Activated T-cell treated with anti-CD3 and anti-CD28 coated beads for 48 hours (primary cell): Measurements from ENCODE around the gene AFAP1.

Experiments
- DNase-seq: peaks from one replicate; pipeline ENCODE4 v3.0.0-alpha.2; 2020; ENCODE audit warnings: low read depth

AFAP1 gene

GRCh38 chr4:7892212-7893019 is 47.2 kb downstream of the AFAP1 start:
- DNase-seq, result no peak

GRCh38 chr4:7890635-7891393 is 48.8 kb downstream of the AFAP1 start:
- DNase-seq, result no peak

GRCh38 chr4:7887436-7887835 is 52.2 kb downstream of the AFAP1 start:
- no peak for DNase-seq

GRCh38 chr4:7886007-7886973 is 53.4 kb downstream of the AFAP1 start:
- no peak for DNase-seq

GRCh38 chr4:7885216-7886006 is 54.2 kb downstream of the AFAP1 start:
- DNase-seq, result no peak

- no peak for DNase-seq
Measured at GRCh38 chr4:7880683-7881082, 59.0 kb downstream of the AFAP1 start.

GRCh38 chr4:7879127-7879526 is 60.5 kb downstream of the AFAP1 start:
- no peak for DNase-seq

- no peak for DNase-seq
Measured at GRCh38 chr4:7878323-7878722, 61.3 kb downstream of the AFAP1 start.

GRCh38 chr4:7877176-7877575 is 62.5 kb downstream of the AFAP1 start:
- DNase-seq, result no peak

- DNase-seq, result no peak
Measured at GRCh38 chr4:7876201-7876875, 63.3 kb downstream of the AFAP1 start.

GRCh38 chr4:7874838-7875237 is 64.8 kb downstream of the AFAP1 start:
- DNase-seq, result no peak

- DNase-seq, result no peak
Measured at GRCh38 chr4:7873881-7874280, 65.8 kb downstream of the AFAP1 start.

- DNase-seq, result no peak
Measured at GRCh38 chr4:7872264-7872771, 67.3 kb downstream of the AFAP1 start.

GRCh38 chr4:7871356-7871755 is 68.3 kb downstream of the AFAP1 start:
- no peak for DNase-seq

- DNase-seq, result no peak
Measured at GRCh38 chr4:7868892-7869471, 70.7 kb downstream of the AFAP1 start.

- DNase-seq, result no peak
Measured at GRCh38 chr4:7868436-7868775, 71.3 kb downstream of the AFAP1 start.

GRCh38 chr4:7867701-7868435 is 71.8 kb downstream of the AFAP1 start:
- DNase-seq, result no peak

- no peak for DNase-seq
Measured at GRCh38 chr4:7867191-7867590, 72.5 kb downstream of the AFAP1 start.

- DNase-seq, result no peak
Measured at GRCh38 chr4:7865533-7865932, 74.1 kb downstream of the AFAP1 start.

- no peak for DNase-seq
Measured at GRCh38 chr4:7864685-7865084, 75.0 kb downstream of the AFAP1 start.
